CD4-positive, alpha-beta memory T cell (primary cell): Measurements from ENCODE around the gene SLU7. TPM values are rescaled to one million over a fixed set of nuclear protein-coding genes. Genes with fewer than 3 reads are reported as not detected.
A peak's percentile ranks its signal among the peaks of the same experiment; 100 is the strongest.

Source experiments
- CTCF ChIA-PET: fragments of 350-600 bp; sonication (Branson Sonifier 250); formaldehyde crosslinking; loops from one replicate; lab custom pipeline; 2021; ENCODE audit warnings: inconsistent platforms; ENCODE audit not compliant: partially characterized antibody; lab: Charles Lee
- POLR2A ChIA-PET: fragments of 350-600 bp; sonication (Branson Sonifier 250); formaldehyde crosslinking; loops from one replicate; lab custom pipeline; 2021; ENCODE audit not compliant: partially characterized antibody; lab: Charles Lee
- DNase-seq, 5 donors: peaks; one replicate each; pipeline versions ENCODE4 v3.0.0 to v3.0.0-alpha.2; 2020 to 2022; ENCODE audit warnings: mixed read lengths in 1 of 5
- H3K27ac ChIP-seq: one replicate; pipeline ENCODE4 v1.7.0; 2013; ENCODE audit warnings: low read depth, low read length
- H3K27me3 ChIP-seq: 2 replicates; pipeline ENCODE4 v1.7.0; 2013; ENCODE audit warnings: mild to moderate bottlenecking, low read length, moderate library complexity; ENCODE audit not compliant: insufficient read depth
- H3K36me3 ChIP-seq: 2 replicates; pipeline ENCODE4 v1.7.0; 2013; ENCODE audit warnings: mild to moderate bottlenecking, low read length, moderate library complexity; ENCODE audit not compliant: insufficient read depth
- H3K4me1 ChIP-seq: 2 replicates; pipeline ENCODE4 v1.7.0; 2013; ENCODE audit warnings: mild to moderate bottlenecking, low read length, moderate library complexity; ENCODE audit not compliant: insufficient read depth
- H3K4me3 ChIP-seq, 2 donors: one replicate each; pipeline ENCODE4 v1.7.0; 2013; ENCODE audit warnings: low read length in 2 of 2, mild to moderate bottlenecking in 1 of 2
- H3K9me3 ChIP-seq, 2 donors: one replicate each; pipeline ENCODE4 v1.7.0; 2013; ENCODE audit warnings: low read length in 2 of 2, control low read depth in 1 of 2; ENCODE audit not compliant: control insufficient read depth in 1 of 2
- H3K27ac Mint-ChIP-seq, 7 donors: one replicate each; pipeline ENCODE4 v1.8.0; 2020 to 2021; ENCODE audit warnings: mixed read lengths in 7 of 7, mild to moderate bottlenecking in 6 of 7, inconsistent platforms in 3 of 7, moderate library complexity in 3 of 7
- H3K27me3 Mint-ChIP-seq, 2 donors: one replicate each; pipeline ENCODE4 v1.8.0; 2020 to 2021; ENCODE audit warnings: mixed read lengths in 2 of 2
- H3K36me3 Mint-ChIP-seq, 2 donors: one replicate each; pipeline ENCODE4 v1.8.0; 2020 to 2021; ENCODE audit warnings: mixed read lengths in 2 of 2, inconsistent platforms in 1 of 2, mild to moderate bottlenecking in 1 of 2
- H3K4me1 Mint-ChIP-seq, 4 donors: one replicate each; pipeline ENCODE4 v1.8.0; 2020 to 2021; ENCODE audit warnings: mixed read lengths in 4 of 4, mild to moderate bottlenecking in 1 of 4
- H3K4me3 Mint-ChIP-seq, 8 donors: one replicate each; pipeline ENCODE4 v1.8.0; 2020 to 2021; ENCODE audit warnings: mixed read lengths in 8 of 8, mild to moderate bottlenecking in 7 of 8, moderate library complexity in 6 of 8, inconsistent platforms in 3 of 8
- H3K9me3 Mint-ChIP-seq, 8 donors: one replicate each; pipeline ENCODE4 v1.8.0; 2020 to 2021; ENCODE audit warnings: mixed read lengths in 8 of 8, mild to moderate bottlenecking in 5 of 8, inconsistent platforms in 3 of 8, moderate library complexity in 1 of 8
- intact Hi-C: fragments of 100-400 bp; cut with micrococcal nuclease; formaldehyde crosslinking; loops from one replicate; pipeline ENCODE4 v1.15.1; 2023
- polyA plus RNA-seq, 2 donors: library from polyadenylated mRNA; unstranded; fragments of 300-500 nt; fragmentation: Illumina TruSeq; gene quantifications; one replicate each; pipeline ENCODE4 v1.2.3, GENCODE V29; 2021
- total RNA-seq, 2 experiments: library from RNA; stranded (reverse); gene quantifications; one replicate each; pipeline ENCODE4 v1.2.3, GENCODE V29; 2021

Gene SLU7
- total and polyA plus RNA-seq, 4 experiments from 2014 or later, result 50.8 to 93.9 (median 87.6) TPM

GRCh38 chr5:160395111-160395510 is 23.8 kb downstream of the SLU7 start:
- Mint-ChIP-seq H3K4me3 (no peak overlapping the region), H3K27me3 (peaks cover 0 to 2% of the 10 kb centered on the region in 2 donors), H3K4me1 (peaks cover 11 to 13% (median 12%) of the 10 kb centered on the region in 4 donors), H3K9me3 (no peaks in the 10 kb centered on the region), H3K36me3 (peaks cover 0 to 4% of the 10 kb centered on the region in 2 donors), H3K27ac (no peak overlapping the region)
- Histone ChIP-seq H3K36me3 (no peaks in the 10 kb centered on the region), H3K4me3 (no peak overlapping the region), H3K4me1 (peaks cover 6% of the 10 kb centered on the region), H3K9me3 (no peaks in the 10 kb centered on the region), H3K27ac (no peak overlapping the region), H3K27me3 (no peaks in the 10 kb centered on the region)
- ChIA-PET CTCF (interaction anchor here (1.4 to 2.1 kb wide), 2 partner anchors 24 to 373 kb away, joined by 4 to 7 read pairs; partner anchors contain the start of gene SLU7), POLR2A (no interaction called here)
- intact Hi-C loops, result no loop called here
- DNase-seq, result no peak

- intact Hi-C loops, result loop anchor here (1.0 kb wide), 1 partner anchor 370 kb away; no protein-coding TSS in a partner anchor
- Mint-ChIP-seq H3K9me3 (peaks cover 0 to 21% (median 14%) of the 10 kb centered on the region in 8 donors), H3K27ac (no peak overlapping the region), H3K4me3 (no peak overlapping the region), H3K36me3 (peaks cover 4 to 13% of the 10 kb centered on the region in 2 donors), H3K27me3 (peaks cover 0 to 2% of the 10 kb centered on the region in 2 donors), H3K4me1 (peaks cover 0 to 2% (median 0%) of the 10 kb centered on the region in 4 donors)
- H3K4me1 ChIP-seq, result no peaks in the 10 kb centered on the region
- ChIA-PET CTCF (interaction anchor here (0.7 to 2.3 kb wide), 10 partner anchors 9 to 1234 kb away, joined by 3 to 7 read pairs (median 4); partner anchors contain the start of gene FAM200C), POLR2A (no interaction called here)
- DNase-seq, result peak in 3 of 5 donors; percentile 7 to 20 (median 13)
- no peaks in the 10 kb centered on the region for H3K9me3 ChIP-seq
- no peak overlapping the region for H3K4me3 ChIP-seq
- no peaks in the 10 kb centered on the region for H3K36me3 ChIP-seq
- H3K27ac ChIP-seq, result no peak overlapping the region
- H3K27me3 ChIP-seq, result no peaks in the 10 kb centered on the region
These were observed 27.8 kb downstream of the SLU7 start for GRCh38 chr5:160390787-160391696.

- Histone ChIP-seq H3K27me3 (no peaks in the 10 kb centered on the region), H3K27ac (no peak overlapping the region), H3K4me3 (no peak overlapping the region), H3K36me3 (no peaks in the 10 kb centered on the region), H3K4me1 (no peaks in the 10 kb centered on the region), H3K9me3 (no peaks in the 10 kb centered on the region)
- ChIA-PET POLR2A (no interaction called here), CTCF (no interaction called here)
- intact Hi-C loops, result no loop called here
- H3K9me3 Mint-ChIP-seq, result peaks cover 0 to 21% (median 14%) of the 10 kb centered on the region in 8 donors
- no peak overlapping the region for H3K4me3 Mint-ChIP-seq
- peaks cover 0 to 2% of the 10 kb centered on the region in 2 donors for H3K27me3 Mint-ChIP-seq
- H3K4me1 Mint-ChIP-seq, result peaks cover 0 to 2% (median 0%) of the 10 kb centered on the region in 4 donors
- H3K27ac Mint-ChIP-seq, result no peak overlapping the region
- H3K36me3 Mint-ChIP-seq, result peaks cover 4 to 13% of the 10 kb centered on the region in 2 donors
- DNase-seq, result no peak
These were observed 31.4 kb downstream of the SLU7 start for GRCh38 chr5:160387445-160387844.

- Histone ChIP-seq H3K4me1 (no peaks in the 10 kb centered on the region), H3K4me3 (no peak overlapping the region), H3K27ac (no peak overlapping the region), H3K27me3 (no peaks in the 10 kb centered on the region), H3K36me3 (no peaks in the 10 kb centered on the region), H3K9me3 (no peaks in the 10 kb centered on the region)
- Mint-ChIP-seq H3K27ac (no peak overlapping the region), H3K36me3 (peaks cover 4 to 13% of the 10 kb centered on the region in 2 donors), H3K27me3 (peaks cover 0 to 3% of the 10 kb centered on the region in 2 donors), H3K4me3 (no peak overlapping the region), H3K4me1 (no peaks in the 10 kb centered on the region), H3K9me3 (peaks cover 0 to 21% (median 14%) of the 10 kb centered on the region in 8 donors)
- intact Hi-C loops, result no loop called here
- ChIA-PET POLR2A (no interaction called here), CTCF (no interaction called here)
- DNase-seq, result no peak
These were observed 33.4 kb downstream of the SLU7 start for GRCh38 chr5:160385496-160385895.

GRCh38 chr5:160384681-160385080 is 34.2 kb downstream of the SLU7 start:
- no peak overlapping the region for H3K27ac Mint-ChIP-seq
- no peaks in the 10 kb centered on the region for H3K9me3 ChIP-seq
- peaks cover 0 to 21% (median 14%) of the 10 kb centered on the region in 8 donors for H3K9me3 Mint-ChIP-seq
- no peaks in the 10 kb centered on the region for H3K27me3 ChIP-seq
- H3K4me3 ChIP-seq, result no peak overlapping the region
- H3K4me1 ChIP-seq, result no peaks in the 10 kb centered on the region
- H3K27me3 Mint-ChIP-seq, result peaks cover 2 to 8% of the 10 kb centered on the region in 2 donors
- POLR2A ChIA-PET, result no interaction called here
- CTCF ChIA-PET, result no interaction called here
- intact Hi-C loops, result no loop called here
- peaks cover 4 to 13% of the 10 kb centered on the region in 2 donors for H3K36me3 Mint-ChIP-seq
- no peak overlapping the region for H3K4me3 Mint-ChIP-seq
- H3K36me3 ChIP-seq, result no peaks in the 10 kb centered on the region
- H3K27ac ChIP-seq, result no peak overlapping the region
- no peak for DNase-seq
- no peaks in the 10 kb centered on the region for H3K4me1 Mint-ChIP-seq

GRCh38 chr5:160382346-160382745 is 36.5 kb downstream of the SLU7 start:
- H3K4me3 ChIP-seq, result no peak overlapping the region
- H3K9me3 ChIP-seq, result no peaks in the 10 kb centered on the region
- Mint-ChIP-seq H3K4me1 (no peaks in the 10 kb centered on the region), H3K36me3 (no peaks in the 10 kb centered on the region), H3K27me3 (peaks cover 7 to 12% of the 10 kb centered on the region in 2 donors), H3K9me3 (peaks cover 0 to 7% (median 4%) of the 10 kb centered on the region in 8 donors), H3K4me3 (no peak overlapping the region), H3K27ac (no peak overlapping the region)
- intact Hi-C loops, result no loop called here
- H3K36me3 ChIP-seq, result no peaks in the 10 kb centered on the region
- ChIA-PET CTCF (no interaction called here), POLR2A (no interaction called here)
- H3K4me1 ChIP-seq, result no peaks in the 10 kb centered on the region
- no peaks in the 10 kb centered on the region for H3K27me3 ChIP-seq
- H3K27ac ChIP-seq, result no peak overlapping the region
- DNase-seq, result no peak

GRCh38 chr5:160380041-160380440 is 38.8 kb downstream of the SLU7 start:
- CTCF ChIA-PET, result interaction anchor here (1.4 to 1.6 kb wide), 2 partner anchors 35 to 37 kb away, joined by 4 to 5 read pairs; no protein-coding TSS in a partner anchor
- intact Hi-C loops, result no loop called here
- no peak overlapping the region for H3K4me3 Mint-ChIP-seq

More at GRCh38 chr5:160380041-160380440, 38.8 kb downstream of the SLU7 start:
- Mint-ChIP-seq H3K4me1 (no peaks in the 10 kb centered on the region), H3K27ac (no peak overlapping the region), H3K36me3 (no peaks in the 10 kb centered on the region), H3K27me3 (peaks cover 13 to 18% of the 10 kb centered on the region in 2 donors), H3K9me3 (peaks cover 0 to 1% (median 0%) of the 10 kb centered on the region in 8 donors)
- Histone ChIP-seq H3K9me3 (no peaks in the 10 kb centered on the region), H3K4me1 (no peaks in the 10 kb centered on the region), H3K27ac (no peak overlapping the region), H3K4me3 (no peak overlapping the region), H3K36me3 (no peaks in the 10 kb centered on the region), H3K27me3 (no peaks in the 10 kb centered on the region)
- no peak for DNase-seq
- POLR2A ChIA-PET, result no interaction called here
